ENCODE data around the gene LRIF1. TPM values are rescaled to one million over a fixed set of nuclear protein-coding genes. Genes with fewer than 3 reads are reported as not detected.

LRIF1 gene
- total RNA-seq, 4 donors from 2014 or later, result 3.9 to 10.9 (median 8.7) TPM

DNA sequence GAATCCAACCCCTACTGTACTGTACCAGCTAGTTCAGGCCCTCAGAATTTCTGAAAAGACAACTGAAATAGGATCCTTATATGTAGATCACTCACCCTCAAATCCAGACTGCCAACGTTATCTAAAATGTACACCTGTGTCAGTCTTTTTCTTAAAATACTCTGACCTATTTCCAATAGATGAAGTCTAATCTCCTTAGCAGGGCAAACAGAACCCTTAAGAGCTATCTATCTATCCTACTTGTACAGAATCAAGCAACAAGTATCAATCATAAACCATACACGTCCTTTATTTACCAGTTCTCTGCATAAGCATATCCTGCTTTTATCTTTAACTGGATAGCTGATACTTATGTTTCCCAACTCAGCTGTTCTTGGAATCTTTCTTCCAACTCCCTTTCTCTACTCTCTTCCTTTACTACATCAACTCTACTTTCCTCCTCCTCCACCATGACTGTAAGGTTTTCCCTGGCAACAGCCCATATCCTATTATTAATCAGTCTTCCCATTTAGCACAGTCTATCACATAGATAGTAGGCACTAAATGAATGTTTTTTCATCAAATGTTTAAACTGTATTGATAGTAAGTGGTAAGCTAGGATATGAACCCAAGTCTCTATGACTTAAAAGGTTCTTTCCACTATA, 2.8 kb downstream of the LRIF1 start:
- Histone ChIP-seq H3K27me3 (no peaks in the 10 kb centered on the region), H3K36me3 (peaks cover 0 to 14% (median 0%) of the 10 kb centered on the region in 3 donors), H3K4me3 (no peak overlapping the region), H3K27ac (no peak overlapping the region), H3K4me1 (peaks cover 0 to 12% (median 2%) of the 10 kb centered on the region in 4 donors), H3K9me3 (peaks cover 0 to 37% (median 0%) of the 10 kb centered on the region in 4 donors)
- 90 to 99% methylated on average over 2 of the region's 2 CpGs for whole genome bisulfite sequencing, 2 donors
- TF ChIP-seq EP300 (IDR thresholded peaks at IDR 0.05) (no peak), POLR2A (IDR thresholded peaks at IDR 0.05) (no peak)
- TF ChIP-seq, protein P1, sequence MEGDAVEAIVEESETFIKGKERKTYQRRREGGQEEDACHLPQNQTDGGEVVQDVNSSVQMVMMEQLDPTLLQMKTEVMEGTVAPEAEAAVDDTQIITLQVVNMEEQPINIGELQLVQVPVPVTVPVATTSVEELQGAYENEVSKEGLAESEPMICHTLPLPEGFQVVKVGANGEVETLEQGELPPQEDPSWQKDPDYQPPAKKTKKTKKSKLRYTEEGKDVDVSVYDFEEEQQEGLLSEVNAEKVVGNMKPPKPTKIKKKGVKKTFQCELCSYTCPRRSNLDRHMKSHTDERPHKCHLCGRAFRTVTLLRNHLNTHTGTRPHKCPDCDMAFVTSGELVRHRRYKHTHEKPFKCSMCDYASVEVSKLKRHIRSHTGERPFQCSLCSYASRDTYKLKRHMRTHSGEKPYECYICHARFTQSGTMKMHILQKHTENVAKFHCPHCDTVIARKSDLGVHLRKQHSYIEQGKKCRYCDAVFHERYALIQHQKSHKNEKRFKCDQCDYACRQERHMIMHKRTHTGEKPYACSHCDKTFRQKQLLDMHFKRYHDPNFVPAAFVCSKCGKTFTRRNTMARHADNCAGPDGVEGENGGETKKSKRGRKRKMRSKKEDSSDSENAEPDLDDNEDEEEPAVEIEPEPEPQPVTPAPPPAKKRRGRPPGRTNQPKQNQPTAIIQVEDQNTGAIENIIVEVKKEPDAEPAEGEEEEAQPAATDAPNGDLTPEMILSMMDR (IDR thresholded peaks at IDR 0.05), result no peak
- DNase-seq (ENCODE audit: low spot score in 2 of 2), result no peak

DNA sequence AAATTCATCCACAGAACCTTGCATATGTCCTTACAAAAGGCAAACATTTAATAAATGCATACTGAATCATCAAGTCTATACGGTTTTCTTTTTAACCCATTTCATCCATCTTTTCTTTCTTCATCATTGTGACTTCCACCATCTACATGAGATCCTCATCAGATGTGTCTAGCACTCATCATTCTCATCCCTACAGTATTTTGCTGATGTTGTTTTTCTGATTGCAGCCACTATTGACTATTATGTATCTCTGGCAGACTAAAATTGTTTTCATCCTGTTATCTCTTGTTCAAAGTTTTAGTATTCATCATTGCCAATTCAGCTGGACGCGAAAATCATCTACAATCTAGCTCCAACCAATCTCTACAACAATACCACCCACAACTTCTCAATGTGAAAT, 5.9 kb downstream of the LRIF1 start:
- TF ChIP-seq EP300 (IDR thresholded peaks at IDR 0.05), result no peak
- TF ChIP-seq, protein P1 (IDR thresholded peaks at IDR 0.05), result no peak
- TF ChIP-seq POLR2A (IDR thresholded peaks at IDR 0.05), result no peak
- peaks cover 0 to 36% (median 0%) of the 10 kb centered on the region in 3 donors for H3K36me3 ChIP-seq
- H3K4me3 ChIP-seq, result no peak overlapping the region
- H3K27ac ChIP-seq, result no peak overlapping the region
- H3K27me3 ChIP-seq, result no peaks in the 10 kb centered on the region
- H3K4me1 ChIP-seq, result peaks cover 0 to 6% (median 0%) of the 10 kb centered on the region in 4 donors
- peaks cover 0 to 46% (median 3%) of the 10 kb centered on the region in 4 donors for H3K9me3 ChIP-seq
- WGBS, 2 donors, result 97% methylated on average over 3 of the region's 3 CpGs
- DNase-seq (ENCODE audit: low spot score in 2 of 2), result no peak

DNA sequence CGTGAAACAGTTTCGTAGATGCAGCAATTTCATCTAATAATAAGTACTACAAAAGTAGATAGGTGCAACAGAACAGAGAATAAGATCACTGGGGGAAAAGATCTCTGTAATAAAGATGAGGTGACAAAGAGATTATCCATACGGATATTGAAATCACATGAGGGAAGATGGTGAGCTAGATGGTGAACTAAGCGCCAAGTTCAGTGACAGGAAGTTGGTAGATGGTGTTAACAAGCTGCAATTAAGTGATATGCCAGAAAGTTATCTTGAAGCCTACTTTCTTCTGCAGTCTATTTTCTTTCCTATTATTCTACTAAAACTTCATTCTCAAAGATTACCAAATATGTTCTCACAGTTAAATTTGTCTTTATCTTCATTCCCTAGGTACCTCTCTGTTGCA, 7.1 kb downstream of the LRIF1 start:
- Histone ChIP-seq H3K27ac (no peak overlapping the region), H3K9me3 (peaks cover 0 to 48% (median 3%) of the 10 kb centered on the region in 4 donors), H3K4me1 (peaks cover 0 to 3% (median 0%) of the 10 kb centered on the region in 4 donors), H3K4me3 (no peak overlapping the region), H3K27me3 (no peaks in the 10 kb centered on the region), H3K36me3 (peaks cover 0 to 48% (median 0%) of the 10 kb centered on the region in 3 donors)
- WGBS, 2 donors, result 87 to 92% methylated on average over 4 of the region's 4 CpGs
- TF ChIP-seq EP300 (IDR thresholded peaks at IDR 0.05) (no peak), POLR2A (IDR thresholded peaks at IDR 0.05) (no peak)
- TF ChIP-seq, protein P1 (IDR thresholded peaks at IDR 0.05), result no peak
- DNase-seq (ENCODE audit: low spot score in 2 of 2), result no peak

- Histone ChIP-seq H3K4me1 (no peaks in the 10 kb centered on the region), H3K27me3 (no peaks in the 10 kb centered on the region), H3K4me3 (no peak overlapping the region), H3K9me3 (peaks cover 0 to 53% (median 3%) of the 10 kb centered on the region in 4 donors), H3K27ac (no peak overlapping the region), H3K36me3 (peaks cover 0 to 70% (median 14%) of the 10 kb centered on the region in 3 donors)
- no peak for DNase-seq (ENCODE audit: low spot score in 2 of 2)
- TF ChIP-seq EP300 (IDR thresholded peaks at IDR 0.05), result no peak
- TF ChIP-seq, protein P1 (IDR thresholded peaks at IDR 0.05), result no peak
- no peak for TF ChIP-seq POLR2A (IDR thresholded peaks at IDR 0.05)
These were observed 10.7 kb downstream of the LRIF1 start for GRCh38 chr1:110953031-110953430.

DNA sequence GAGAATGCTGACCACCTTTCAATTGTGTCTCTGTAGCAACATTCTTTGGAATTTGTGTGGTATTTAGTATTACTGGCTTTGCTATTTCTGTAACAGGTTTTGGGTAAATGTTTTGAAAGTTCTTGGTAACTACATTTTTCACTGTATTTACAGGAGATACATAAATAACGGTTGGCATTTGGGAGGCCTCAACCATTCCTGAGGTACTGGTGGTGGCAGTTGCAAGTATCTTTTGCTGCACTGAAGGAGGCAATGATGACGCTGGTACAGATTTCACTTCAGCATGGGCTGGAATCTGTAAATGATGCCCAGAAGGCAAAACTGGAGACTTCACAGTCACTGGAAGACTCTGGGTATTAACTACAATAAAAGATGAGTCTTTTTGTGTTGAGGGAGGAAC, 11.7 kb downstream of the LRIF1 start:
- 87 to 95% methylated on average over 2 of the region's 2 CpGs for WGBS, 2 donors
- no peak for TF ChIP-seq POLR2A (IDR thresholded peaks at IDR 0.05)
- no peak for TF ChIP-seq EP300 (IDR thresholded peaks at IDR 0.05)
- TF ChIP-seq, protein P1 (IDR thresholded peaks at IDR 0.05), result no peak
- Histone ChIP-seq H3K27me3 (no peaks in the 10 kb centered on the region), H3K4me1 (no peaks in the 10 kb centered on the region), H3K9me3 (peaks cover 0 to 50% (median 4%) of the 10 kb centered on the region in 4 donors), H3K4me3 (no peak overlapping the region), H3K27ac (no peak overlapping the region), H3K36me3 (peaks cover 0 to 80% (median 17%) of the 10 kb centered on the region in 3 donors)
- no peak for DNase-seq (ENCODE audit: low spot score in 2 of 2)

All from tibial nerve (tissue), 4 donors.